NCI-H82 treated with DMSO at 0.1 percent for 48 hours (cell line): ENCODE measurements around the gene HCN2.
A peak's percentile ranks its signal among the peaks of the same experiment; 100 is the strongest.

Source experiments
- DNase-seq: peaks from one replicate; lab custom pipeline; 2025; ENCODE audit not compliant: unreplicated experiment; lab: John Stamatoyannopoulos, UW

The HCN2 gene

GRCh38 chr19:570937-571565 lies 18.6 kb upstream of the HCN2 start:
- DNase-seq = peak; percentile 27

GRCh38 chr19:571566-571974 lies 18.1 kb upstream of the HCN2 start:
- no peak for DNase-seq

- DNase-seq = peak; percentile 73
Observed at GRCh38 chr19:572140-572742, 17.4 kb upstream of the HCN2 start, which contains the start of gene BSG. Gene BSG (plus strand): TSS chr19:572596. CDS start chr19:572635, 39 bp downstream.

- peak; percentile 27 for DNase-seq
Observed at GRCh38 chr19:572743-573518, 16.8 kb upstream of the HCN2 start.

GRCh38 chr19:573519-573825 lies 16.2 kb upstream of the HCN2 start:
- no peak for DNase-seq

- DNase-seq = no peak
Observed at GRCh38 chr19:574658-575526, 14.8 kb upstream of the HCN2 start.

GRCh38 chr19:575527-576506 lies 13.9 kb upstream of the HCN2 start:
- DNase-seq = no peak

- DNase-seq = no peak
Observed at GRCh38 chr19:576768-577438, 12.8 kb upstream of the HCN2 start.

- no peak for DNase-seq
Observed at GRCh38 chr19:577439-578392, 12.0 kb upstream of the HCN2 start.

GRCh38 chr19:579111-579841 lies 10.4 kb upstream of the HCN2 start:
- DNase-seq = no peak

GRCh38 chr19:579842-580155 lies 9.9 kb upstream of the HCN2 start:
- no peak for DNase-seq

- DNase-seq = no peak
Observed at GRCh38 chr19:580274-580835, 9.3 kb upstream of the HCN2 start.

- no peak for DNase-seq
Observed at GRCh38 chr19:581399-582111, 8.1 kb upstream of the HCN2 start.

GRCh38 chr19:582497-583197 lies 7.0 kb upstream of the HCN2 start:
- DNase-seq = no peak

GRCh38 chr19:583198-583967 lies 6.3 kb upstream of the HCN2 start:
- DNase-seq = no peak

- DNase-seq = no peak
Observed at GRCh38 chr19:583968-584239, 5.8 kb upstream of the HCN2 start.
